ENCODE measurements around the gene SEMA4B. TPM values are rescaled to one million over a fixed set of nuclear protein-coding genes. Genes with fewer than 3 reads are reported as not detected.

Gene SEMA4B
- total RNA-seq, 6 donors from 2014 or later: 47.6 to 81.3 (median 55.9) TPM

- 83 to 97% methylated on average over 9 of the region's 9 CpGs for WGBS, 2 donors
- ATAC-seq (ENCODE audit: low FRiP score in 2 of 2): no peak
- no peak overlapping the region for H3K4me3 ChIP-seq
- no peak overlapping the region for H3K27ac ChIP-seq
- H3K9me3 ChIP-seq: no peaks in the 10 kb centered on the region
- TF ChIP-seq POLR2A (IDR thresholded peaks at IDR 0.05): no peak
- H3K27me3 ChIP-seq: no peaks in the 10 kb centered on the region
- peaks cover 0 to 37% (median 10%) of the 10 kb centered on the region in 4 donors for H3K36me3 ChIP-seq
- H3K4me1 ChIP-seq: peaks cover 12 to 26% (median 16%) of the 10 kb centered on the region in 4 donors
- no peak for DNase-seq
These were observed 16.7 kb downstream of the SEMA4B start for GRCh38 chr15:90217671-90218394.

GRCh38 chr15:90219421-90220141, 18.5 kb downstream of the SEMA4B start:
- peak; percentile 45 to 91 for DNase-seq
- no peaks in the 10 kb centered on the region for H3K9me3 ChIP-seq
- WGBS, 2 donors: 60 to 64% methylated on average over 9 to 16 of the region's 17 CpGs
- ATAC-seq (ENCODE audit: low FRiP score in 2 of 2): peak; percentile 58 to 78
- no peak overlapping the region for H3K27ac ChIP-seq
- peak; percentile 44 to 78 (median 66) for TF ChIP-seq CTCF (IDR thresholded peaks at IDR 0.05)
- TF ChIP-seq EP300 (IDR thresholded peaks at IDR 0.05): no peak
- TF ChIP-seq POLR2AphosphoS5 (IDR thresholded peaks at IDR 0.05): no peak
- peaks cover 8 to 55% (median 26%) of the 10 kb centered on the region in 4 donors for H3K36me3 ChIP-seq
- H3K4me3 ChIP-seq: no peak overlapping the region
- H3K4me1 ChIP-seq: peaks cover 6 to 13% (median 7%) of the 10 kb centered on the region in 4 donors
- H3K27me3 ChIP-seq: no peaks in the 10 kb centered on the region

- TF ChIP-seq EP300 (IDR thresholded peaks at IDR 0.05) (no peak), POLR2AphosphoS5 (IDR thresholded peaks at IDR 0.05) (peak in 1 of 2 donors; percentile 22), CTCF (IDR thresholded peaks at IDR 0.05) (peak; percentile 55 to 78 (median 68))
- Histone ChIP-seq H3K4me1 (peaks cover 7 to 26% (median 7%) of the 10 kb centered on the region in 4 donors), H3K4me3 (no peak overlapping the region), H3K27ac (peak overlapping the region in 2 of 4 donors; percentile 16 to 30), H3K36me3 (peaks cover 11 to 73% (median 42%) of the 10 kb centered on the region in 4 donors), H3K27me3 (no peaks in the 10 kb centered on the region), H3K9me3 (no peaks in the 10 kb centered on the region)
- WGBS, 2 donors: 47 to 68% methylated on average over 7 to 11 of the region's 14 CpGs
- peak; percentile 69 to 85 for ATAC-seq (ENCODE audit: low FRiP score in 2 of 2)
- DNase-seq: peak in 1 of 2 donors; percentile 74
These were observed 20.2 kb downstream of the SEMA4B start for GRCh38 chr15:90221246-90221900.

- DNase-seq (no peak), ATAC-seq (ENCODE audit: low FRiP score in 2 of 2) (no peak)
- Histone ChIP-seq H3K27ac (no peak overlapping the region), H3K4me3 (no peak overlapping the region), H3K9me3 (no peaks in the 10 kb centered on the region), H3K36me3 (peaks cover 14 to 80% (median 48%) of the 10 kb centered on the region in 4 donors), H3K27me3 (no peaks in the 10 kb centered on the region), H3K4me1 (peaks cover 7 to 26% (median 7%) of the 10 kb centered on the region in 4 donors)
- 72 to 75% methylated on average over 2 of the region's 2 CpGs for WGBS, 2 donors
- TF ChIP-seq POLR2AphosphoS5 (IDR thresholded peaks at IDR 0.05) (no peak), CTCF (IDR thresholded peaks at IDR 0.05) (no peak), POLR2A (IDR thresholded peaks at IDR 0.05) (no peak), EP300 (IDR thresholded peaks at IDR 0.05) (no peak)
These were observed 21.4 kb downstream of the SEMA4B start for GRCh38 chr15:90222547-90222946.
